ENCODE data around the gene ERFL.

DNA sequence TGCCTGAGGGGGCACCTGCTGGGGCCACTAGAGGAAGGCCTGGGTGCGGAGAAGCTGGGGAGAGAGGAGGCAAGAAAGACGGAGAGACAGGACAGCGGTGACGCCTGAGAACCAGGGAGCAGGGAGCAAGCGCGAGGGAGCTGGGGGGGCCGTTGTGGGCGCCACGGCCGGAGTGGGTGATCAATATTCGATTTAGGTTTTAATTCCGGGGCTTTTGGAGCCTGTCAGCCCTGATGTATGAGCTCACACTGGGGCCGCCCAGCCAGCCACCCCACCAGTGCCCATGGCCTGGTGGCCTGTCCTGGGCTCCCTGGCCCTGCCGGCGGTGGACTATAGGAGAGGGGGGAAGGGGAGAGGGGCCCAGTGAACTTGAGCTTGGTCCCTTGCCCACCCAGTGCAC lies 8.7 kb upstream of the ERFL start:
- TF ChIP-seq CTCF (IDR thresholded peaks at IDR 0.05) (no peak), POLR2A (IDR thresholded peaks at IDR 0.05) (no peak)
